Stimulated activated CD8-positive, alpha-beta memory T cell treated with anti-CD3 and anti-CD28 coated beads, Interleukin-4, amount 100 ng/mL, for 24 hours (primary cell): Measurements from ENCODE around the gene PKP3.
"Not testable (repeated sequence)": the region's sequence is repeated elsewhere in the genome, so short reads cannot be mapped to it uniquely, and the experiment has no call there.

ENCODE experiments used
- DNase-seq: peaks from one replicate; pipeline ENCODE4 v3.0.0-alpha.2; 2020; ENCODE audit warnings: low read depth

PKP3 gene

GRCh38 chr11:394858-395655 is 1.0 kb downstream of the PKP3 start:
- DNase-seq = no peak

GRCh38 chr11:395866-396265 is 1.9 kb downstream of the PKP3 start:
- no peak for DNase-seq

GRCh38 chr11:396511-396947 is 2.5 kb downstream of the PKP3 start:
- DNase-seq = no peak

GRCh38 chr11:396948-397548 is 3.0 kb downstream of the PKP3 start:
- peak; percentile 38 for DNase-seq

- no peak for DNase-seq
Observed at GRCh38 chr11:398826-399225, 4.8 kb downstream of the PKP3 start.

- DNase-seq = no peak
Observed at GRCh38 chr11:399731-400211, 5.8 kb downstream of the PKP3 start.

- DNase-seq = no peak
Observed at GRCh38 chr11:400241-400689, 6.3 kb downstream of the PKP3 start.

- not testable (repeated sequence) for DNase-seq
Observed at GRCh38 chr11:401196-401595, 7.2 kb downstream of the PKP3 start.

- no peak for DNase-seq
Observed at GRCh38 chr11:403021-403760, 9.2 kb downstream of the PKP3 start.

- DNase-seq = no peak
Observed at GRCh38 chr11:403761-404431, 9.9 kb downstream of the PKP3 start.

GRCh38 chr11:404551-405264 is 10.7 kb downstream of the PKP3 start:
- no peak for DNase-seq

GRCh38 chr11:405323-405953 is 11.4 kb downstream of the PKP3 start:
- no peak for DNase-seq

- DNase-seq = no peak
Observed at GRCh38 chr11:405954-406795, 12.2 kb downstream of the PKP3 start.

GRCh38 chr11:406796-407650 is 13.0 kb downstream of the PKP3 start:
- DNase-seq = peak; percentile 89

GRCh38 chr11:407651-408123 is 13.7 kb downstream of the PKP3 start:
- DNase-seq = no peak

- DNase-seq = no peak
Observed at GRCh38 chr11:408154-409007, 14.4 kb downstream of the PKP3 start.

- no peak for DNase-seq
Observed at GRCh38 chr11:409008-409599, 15.1 kb downstream of the PKP3 start.
